NCI-H146 (cell line): ENCODE measurements around the gene SETDB2.

Experiments
- DNase-seq: peaks from one replicate; lab custom pipeline; 2025; lab: John Stamatoyannopoulos, UW

Gene SETDB2

DNA sequence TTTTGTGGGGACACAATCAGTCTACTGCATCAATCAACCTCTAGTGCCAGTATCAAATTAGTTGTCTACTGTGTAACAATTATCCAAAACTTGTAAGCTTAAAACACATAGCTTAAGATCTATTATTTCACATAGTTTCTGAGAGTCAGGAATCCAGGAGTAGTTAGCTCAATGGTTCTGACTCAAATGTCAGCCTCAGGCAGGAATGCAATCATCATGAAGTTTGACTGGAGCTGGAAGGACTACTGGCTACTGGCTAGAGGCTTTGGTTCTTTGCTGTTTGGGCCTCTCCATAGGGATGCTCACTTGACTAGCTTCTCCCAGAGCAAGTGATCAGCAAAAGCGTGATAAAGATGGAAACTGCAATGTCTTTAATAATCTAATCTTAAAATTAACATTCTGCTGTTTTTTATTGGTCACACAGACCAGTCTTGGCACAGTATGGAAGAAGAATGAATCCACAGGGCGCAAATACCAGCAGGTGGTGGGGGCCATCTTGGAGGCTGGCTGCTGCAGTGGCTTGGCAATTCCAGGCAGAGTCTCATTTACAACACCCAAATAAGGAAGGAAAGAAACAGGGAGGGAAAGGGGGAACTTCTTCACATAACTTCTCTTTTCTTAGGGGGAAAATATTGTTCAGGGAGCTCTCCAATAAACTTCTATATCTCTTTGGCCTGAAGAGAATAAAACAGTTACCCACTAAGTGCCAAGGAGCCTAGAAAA lies 15.9 kb upstream of the SETDB2 start:
- no peak for DNase-seq

DNA sequence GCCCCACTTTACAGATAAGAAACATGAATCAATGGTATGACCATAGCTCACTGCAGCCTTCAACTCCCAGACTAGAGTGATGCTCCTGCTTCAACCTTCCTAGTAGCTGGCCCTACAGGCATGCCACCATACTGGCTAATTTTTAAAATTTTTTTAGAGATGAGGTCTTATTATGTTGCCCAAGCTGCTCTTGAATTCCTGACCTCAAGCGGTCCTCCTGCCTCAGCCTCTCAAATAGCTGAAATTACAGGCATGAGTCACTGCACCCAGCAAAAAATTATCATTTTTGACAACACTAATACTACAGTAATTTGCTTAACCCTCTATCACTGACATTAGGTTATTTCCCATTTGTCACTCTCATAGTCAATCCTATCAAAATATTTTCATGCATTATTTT lies 15.0 kb upstream of the SETDB2 start:
- DNase-seq = no peak

DNA sequence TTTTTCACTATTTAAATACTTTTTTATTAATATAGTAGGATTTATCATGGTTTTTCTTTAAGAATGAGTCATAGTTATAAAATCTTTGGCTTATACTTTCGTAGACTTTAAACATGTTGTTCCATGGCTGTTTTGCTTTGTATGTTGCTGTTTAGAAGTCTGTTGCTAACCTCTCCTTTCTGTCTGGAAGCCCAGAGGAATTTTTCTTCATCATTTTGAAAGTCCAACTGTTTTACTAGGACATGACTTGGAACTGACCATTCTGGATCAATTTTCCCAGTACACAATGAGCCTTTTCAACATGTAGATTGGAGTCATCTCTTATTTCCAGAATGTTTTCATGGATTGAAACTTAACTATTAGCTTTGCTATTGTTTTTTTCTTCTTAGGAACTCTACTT lies 8.1 kb upstream of the SETDB2 start:
- DNase-seq = no peak

DNA sequence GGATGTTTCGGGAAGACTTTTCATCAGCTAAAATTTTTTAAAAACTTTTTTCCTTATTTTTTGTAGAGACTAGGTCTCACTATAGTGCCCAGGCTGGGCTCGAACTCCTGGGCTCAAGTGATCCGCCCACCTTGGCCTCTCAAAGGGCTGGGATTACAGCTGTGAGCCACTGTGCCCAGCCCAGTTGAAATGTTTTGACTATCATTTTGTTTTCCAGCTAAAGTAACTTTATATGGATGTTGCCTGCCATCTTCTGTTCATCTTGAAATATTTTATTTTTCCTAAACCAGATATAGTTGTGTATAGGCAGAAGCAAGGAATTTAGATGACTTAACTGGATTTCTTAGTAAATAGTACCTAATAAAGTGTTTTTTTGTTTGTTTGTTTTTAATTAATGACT lies 7.2 kb upstream of the SETDB2 start:
- no peak for DNase-seq

DNA sequence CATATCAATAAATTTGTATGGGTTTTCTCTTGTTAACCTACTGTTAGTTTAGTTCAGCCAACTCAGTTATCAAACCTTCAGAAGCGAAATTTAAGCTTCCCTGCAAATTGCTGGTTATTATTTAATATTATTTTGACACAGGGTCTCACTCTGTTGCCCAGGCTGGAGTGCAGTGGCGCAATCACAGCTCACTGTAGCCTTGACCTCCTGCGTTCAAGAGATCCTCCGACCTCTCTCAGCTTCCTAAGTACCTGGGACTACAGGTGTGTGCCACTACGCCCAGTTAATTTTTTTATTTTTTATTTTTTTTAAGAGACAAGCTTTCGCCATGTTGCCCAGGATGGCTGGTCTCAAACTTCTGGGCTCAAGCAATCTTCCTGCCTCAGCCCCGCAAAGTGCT lies 6.4 kb upstream of the SETDB2 start:
- DNase-seq = no peak

DNA sequence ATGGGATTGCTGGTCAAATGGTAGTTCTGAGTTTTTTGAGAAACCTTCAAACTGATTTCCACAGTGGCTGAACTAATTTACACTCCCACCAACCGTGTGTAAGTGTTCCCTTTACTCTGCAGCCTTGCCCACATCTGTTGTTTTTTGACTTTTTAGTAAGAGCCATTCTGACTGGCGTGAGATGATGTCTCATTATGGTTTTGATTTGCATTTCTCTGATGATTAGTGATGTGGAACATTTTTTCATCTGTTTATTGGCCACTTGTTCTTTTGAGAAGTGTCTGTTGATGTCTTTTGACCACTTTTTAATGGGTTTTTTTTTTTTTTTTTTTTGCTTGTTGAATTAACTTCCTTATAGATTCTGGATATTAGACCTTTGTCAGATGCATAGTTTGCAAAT lies 4.5 kb upstream of the SETDB2 start:
- DNase-seq = no peak

DNA sequence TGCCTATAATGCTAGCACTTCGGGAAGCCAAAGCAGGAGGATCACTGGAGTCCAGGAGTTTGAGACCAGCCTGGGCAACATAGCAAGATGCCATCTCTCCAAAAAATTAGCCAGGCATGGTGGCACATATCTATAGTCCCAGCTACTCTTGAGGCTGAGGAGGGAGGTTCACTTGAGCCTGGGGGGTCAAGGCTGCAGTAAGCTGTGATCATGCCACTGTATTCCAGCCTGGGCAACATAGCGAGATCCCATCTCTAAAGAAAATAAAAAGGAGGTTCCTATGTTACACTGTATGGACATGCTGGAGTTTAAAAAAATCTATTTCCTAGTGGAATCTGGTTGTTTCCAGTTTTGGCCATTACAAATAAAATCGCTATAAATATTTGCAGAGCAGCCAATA lies 2.8 kb upstream of the SETDB2 start:
- no peak for DNase-seq

DNA sequence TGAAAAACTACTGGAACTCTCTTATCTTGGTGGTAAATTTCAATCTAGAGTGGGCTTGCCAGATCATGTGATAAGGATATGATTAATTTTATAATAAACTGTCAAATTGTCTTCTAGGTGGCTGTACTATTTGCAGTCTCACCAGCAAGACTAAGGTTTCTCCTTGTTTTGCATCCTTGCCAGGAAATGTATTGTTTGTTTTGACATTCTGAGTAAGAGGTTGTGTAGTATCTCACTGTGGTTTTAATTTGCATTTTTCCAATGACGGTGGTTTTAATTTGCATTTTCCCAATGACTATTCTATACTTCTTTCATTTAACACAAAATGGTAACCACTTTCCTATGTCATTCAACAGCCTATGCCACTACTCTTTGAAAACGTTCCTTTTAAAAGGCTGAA lies 2.2 kb upstream of the SETDB2 start:
- no peak for DNase-seq

DNA sequence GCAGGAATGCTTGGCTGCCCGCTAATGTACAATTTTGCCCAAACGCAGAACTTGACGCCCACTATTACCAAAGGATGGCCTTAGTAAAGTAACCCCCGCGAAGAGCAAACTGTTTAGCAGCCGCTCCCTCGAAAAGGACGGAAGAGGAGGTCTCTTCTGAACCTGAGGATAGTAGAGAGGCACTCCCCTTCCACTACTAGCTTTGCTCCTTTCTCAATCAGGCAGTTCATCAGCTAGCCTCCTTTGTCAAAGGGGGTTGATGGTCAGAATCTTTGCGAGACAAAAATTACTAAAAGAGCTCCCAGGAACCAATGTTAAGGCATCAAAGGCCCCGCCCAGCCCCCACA lies 744 bp upstream of the SETDB2 start:
- DNase-seq = peak; percentile 66

DNA sequence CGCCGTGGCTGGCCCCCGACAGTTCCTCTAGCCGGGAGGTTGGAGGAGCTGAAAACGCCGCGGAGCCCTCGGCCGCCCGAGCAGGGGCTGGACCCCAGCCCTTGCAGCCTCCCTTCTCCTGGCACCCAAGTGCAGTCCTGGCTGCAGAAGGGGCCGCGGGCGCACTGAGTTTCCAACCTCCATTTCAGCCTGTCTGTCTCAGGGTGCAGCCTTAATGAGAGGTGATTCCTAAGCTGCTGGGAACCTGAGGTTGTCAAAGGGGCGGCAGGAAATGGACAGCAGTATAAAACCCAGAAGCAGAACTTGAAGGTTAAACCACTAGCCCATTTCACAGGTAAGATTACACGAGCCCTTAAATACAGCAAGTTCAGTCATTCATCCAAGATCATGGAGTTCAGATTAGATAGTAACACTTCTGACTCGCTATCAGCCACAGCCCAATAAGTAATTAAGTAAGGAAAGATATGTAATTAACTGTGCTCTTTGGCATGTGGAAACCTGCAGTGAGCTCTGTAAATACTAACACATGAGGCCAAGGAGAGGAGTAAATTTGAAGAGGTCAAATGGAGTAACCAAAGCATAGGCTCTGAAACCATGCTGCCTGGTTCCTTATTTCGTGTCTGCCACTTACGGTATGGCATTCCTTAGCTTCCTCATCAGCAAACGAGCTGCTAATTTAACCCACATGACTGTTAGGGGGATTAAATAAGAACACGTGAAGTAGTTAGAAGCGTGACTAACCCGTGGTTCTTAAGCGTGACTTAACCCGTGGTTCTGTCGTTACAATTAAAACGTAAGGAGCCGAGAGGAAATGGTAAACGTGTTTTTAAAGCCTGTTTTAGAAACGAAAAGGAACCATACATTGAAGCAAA lies 686 bp downstream of the SETDB2 start:
- DNase-seq = peak; percentile 47

DNA sequence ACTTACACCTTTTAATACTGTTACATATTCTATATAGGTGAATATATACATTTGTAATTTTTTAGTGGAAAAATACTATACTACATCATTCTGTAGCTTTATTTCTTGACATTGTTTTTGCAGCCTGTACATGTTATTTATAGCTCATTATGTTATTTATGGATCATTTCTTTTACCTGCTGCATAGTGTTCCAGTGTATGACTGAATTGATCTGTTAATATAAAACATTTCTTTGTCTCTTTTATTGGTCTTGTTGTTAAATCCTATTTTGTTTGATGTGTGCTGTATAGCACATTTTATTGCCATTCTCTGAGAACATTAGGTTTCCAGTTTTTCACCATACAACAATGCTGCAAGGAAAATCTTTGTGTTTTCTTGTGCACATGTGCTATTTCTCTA lies 2.4 kb downstream of the SETDB2 start:
- DNase-seq = no peak

DNA sequence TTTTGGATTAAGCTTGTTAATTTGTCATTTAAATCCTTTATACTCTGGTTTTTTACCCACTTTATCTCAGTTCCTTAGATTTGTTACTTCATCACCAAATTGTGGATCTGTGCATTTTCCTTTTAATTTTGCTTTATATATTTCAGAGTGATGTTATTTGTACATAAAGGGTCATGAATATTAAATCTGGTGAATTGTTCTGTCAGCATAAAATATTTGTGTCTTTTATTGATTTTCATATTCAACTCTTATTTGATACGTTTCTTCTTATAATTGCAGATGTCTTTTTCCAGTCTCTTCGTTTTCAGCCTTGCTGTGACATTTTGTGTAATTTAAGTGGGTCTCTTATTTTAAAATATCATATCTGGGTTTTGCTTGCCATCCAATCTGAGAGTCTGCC lies 4.7 kb downstream of the SETDB2 start:
- DNase-seq = no peak

DNA sequence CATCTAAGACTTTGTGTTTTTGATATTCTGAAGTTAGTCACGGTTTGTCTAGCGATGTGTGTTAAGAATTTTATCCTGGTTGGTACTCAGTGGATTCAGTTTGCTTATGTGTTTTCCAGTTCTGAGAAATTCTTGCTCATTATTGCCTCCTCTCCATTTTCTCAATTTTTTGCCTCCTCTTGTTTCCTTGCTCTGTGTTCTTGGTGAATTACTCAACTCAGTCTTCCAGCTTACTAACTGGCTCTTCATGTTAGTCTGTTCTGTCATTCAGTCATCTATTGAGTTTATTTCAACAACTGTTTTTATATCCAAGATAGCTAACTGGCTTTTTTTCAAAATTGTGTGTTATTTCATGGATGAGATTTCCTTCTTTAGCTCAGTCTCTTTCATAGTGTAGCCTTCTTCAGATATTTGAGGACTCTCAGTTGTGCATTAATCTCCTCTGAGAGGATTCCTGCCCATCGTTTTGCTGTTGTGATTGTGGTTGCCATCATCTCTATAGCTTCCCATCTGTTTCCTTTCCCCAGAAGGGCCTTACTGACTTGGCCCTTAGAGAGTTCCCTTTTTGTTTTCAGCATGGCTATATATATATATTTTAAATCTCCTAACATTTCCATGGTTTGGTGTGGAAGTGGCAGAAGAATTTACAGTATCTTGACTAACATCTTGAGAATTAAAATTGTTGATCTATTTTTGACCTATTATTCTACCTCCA lies 6.2 kb downstream of the SETDB2 start:
- no peak for DNase-seq

DNA sequence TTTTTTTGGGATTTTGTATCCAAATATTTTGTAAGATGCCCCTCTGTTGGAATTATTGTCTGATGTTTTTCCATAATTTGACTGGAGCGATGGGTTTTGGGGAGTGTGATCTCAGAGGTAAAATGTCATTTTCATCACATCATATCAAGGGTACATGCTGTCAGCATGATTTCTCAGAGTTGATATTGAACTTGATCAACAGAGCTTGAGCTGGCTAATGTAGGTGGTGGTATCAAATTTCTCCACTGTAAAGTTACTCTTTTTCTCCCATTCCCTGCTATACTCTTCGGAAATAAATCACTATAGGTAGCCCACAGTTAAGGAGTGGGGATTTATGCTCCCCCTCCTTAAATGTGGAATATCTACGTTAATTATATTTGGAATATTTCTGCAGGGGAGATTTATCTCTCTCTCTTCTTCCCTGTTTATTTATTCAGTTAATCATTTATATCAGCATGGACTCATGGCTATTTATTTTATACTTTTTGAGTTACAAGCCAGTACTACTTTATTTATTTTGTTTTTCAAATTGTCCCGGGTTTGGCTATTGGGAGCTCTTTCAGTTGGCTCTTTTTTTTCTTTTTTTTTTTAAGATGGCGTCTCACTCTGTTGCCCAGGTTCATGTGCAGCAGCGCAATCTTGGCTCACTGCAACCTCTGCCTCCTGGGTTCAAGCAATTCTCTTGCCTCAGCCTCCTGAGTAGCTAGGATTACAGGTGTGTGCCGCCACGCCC lies 8.8 kb downstream of the SETDB2 start:
- no peak for DNase-seq

DNA sequence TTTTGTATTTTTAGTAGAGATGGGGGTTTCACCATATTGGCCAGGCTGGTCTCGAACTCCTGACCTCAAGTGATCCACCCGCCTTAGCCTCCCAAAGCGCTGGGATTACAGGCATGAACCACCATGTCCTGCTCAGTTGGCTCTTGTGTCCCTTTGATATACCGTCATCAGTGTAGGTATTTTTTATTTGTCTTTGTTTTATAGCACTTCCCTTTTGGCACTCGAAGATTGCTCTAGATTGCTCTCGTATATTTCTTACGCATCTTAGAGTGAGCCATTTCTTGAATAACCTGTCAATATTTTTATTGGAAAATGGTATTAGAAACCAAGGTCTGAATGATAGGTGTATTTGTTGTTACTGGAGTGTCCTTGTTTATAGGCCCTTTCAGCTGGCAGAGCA lies 9.4 kb downstream of the SETDB2 start:
- DNase-seq = no peak

DNA sequence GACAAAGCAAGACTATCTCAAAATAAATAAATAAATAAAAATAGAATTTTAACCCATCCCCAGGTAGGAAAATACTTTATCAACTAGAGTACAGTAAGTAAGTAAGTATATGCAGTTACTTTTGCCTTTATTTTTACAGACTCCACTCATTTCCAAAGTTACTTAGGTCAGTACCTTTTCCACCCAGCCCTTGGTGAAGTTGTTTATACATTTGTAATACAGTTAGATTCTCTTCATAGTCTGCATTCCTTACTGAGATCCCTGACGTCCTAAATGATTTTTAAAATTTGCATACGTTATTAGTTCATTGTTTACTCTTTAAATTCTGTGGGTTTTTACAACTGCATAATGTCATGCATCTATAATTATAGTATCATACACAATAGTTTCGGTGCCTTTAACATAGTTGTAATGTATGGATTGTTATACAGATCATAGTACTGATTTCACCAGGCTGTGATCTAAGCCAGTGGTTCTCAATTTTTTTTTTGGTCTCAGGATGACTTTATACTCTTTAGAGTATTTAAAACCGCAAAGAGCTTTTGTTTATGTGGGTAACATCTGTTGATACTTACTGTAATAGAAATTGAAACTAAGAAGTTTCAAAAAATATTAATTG lies 10.4 kb downstream of the SETDB2 start:
- DNase-seq = no peak

DNA sequence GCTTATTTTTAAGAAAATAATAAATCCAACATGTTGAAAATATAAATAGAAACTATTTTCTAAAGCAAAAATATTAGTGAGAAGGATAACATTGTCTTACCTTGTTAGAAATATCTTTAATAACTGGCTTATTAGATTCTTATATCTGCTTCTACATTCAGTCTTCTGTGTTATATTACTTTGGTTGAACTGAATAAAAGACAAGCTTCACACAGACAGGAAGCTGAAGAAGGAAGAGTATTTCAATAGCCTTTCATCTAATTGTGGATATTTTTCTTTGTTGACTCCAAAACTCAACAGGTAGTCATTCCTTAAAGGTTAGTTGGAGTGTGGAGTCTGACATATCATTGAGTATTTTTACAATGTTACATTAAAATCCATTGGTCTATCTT lies 10.9 kb downstream of the SETDB2 start:
- DNase-seq = no peak

DNA sequence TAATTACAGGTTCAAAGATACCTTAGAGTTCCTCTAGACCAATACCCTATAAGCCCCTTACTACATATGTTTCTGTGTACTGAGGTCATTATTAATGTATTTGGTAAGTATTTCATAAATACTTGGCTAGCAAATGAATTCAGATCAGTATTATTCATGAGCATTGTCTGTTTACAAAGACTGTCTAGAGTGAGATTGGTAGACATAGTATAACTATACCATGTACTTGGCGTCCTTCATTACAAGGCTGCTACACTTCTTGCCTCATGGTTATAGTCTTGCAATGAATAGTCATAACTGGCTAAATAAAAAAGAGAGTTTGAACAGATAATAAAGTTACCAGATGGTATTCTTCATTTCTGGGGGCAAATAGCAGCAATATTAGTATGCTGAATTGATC lies 12.1 kb downstream of the SETDB2 start:
- DNase-seq = no peak

DNA sequence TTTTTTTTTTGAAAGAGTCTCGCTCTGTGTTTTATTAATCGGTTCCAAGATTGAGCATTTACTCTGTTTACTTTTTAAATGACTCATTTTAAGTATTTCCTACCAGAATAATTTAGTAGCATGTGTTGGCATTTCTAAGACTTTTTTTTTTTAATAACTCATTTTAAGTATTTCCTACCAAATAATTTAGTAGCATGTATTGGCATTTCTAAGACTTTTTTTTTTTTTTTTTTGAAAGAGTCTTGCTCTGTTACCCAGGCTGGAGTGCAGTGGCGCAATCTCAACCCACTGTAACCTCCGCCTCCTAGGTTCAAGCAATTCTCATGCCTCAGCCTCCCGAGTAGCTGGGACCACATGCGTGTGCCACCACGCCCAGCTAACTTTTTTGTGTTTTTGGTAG lies 13.1 kb downstream of the SETDB2 start:
- no peak for DNase-seq

DNA sequence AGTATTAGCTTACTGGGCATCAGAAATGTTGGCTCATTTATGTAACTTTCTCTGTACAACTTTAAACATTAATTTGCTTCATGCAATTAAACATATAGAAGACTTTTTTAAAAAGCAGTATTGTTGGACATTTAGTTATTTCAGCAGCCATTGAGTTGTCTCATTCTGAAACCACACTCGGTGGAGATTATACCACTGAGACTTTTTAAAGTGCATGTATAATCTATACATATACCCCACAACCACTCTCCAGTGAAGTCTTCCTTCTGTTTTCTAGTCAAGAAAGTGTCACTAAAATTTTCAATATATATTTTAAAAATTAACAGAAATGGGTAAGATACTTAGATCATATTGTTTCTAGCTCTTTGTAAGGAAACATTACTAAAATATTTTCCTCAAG lies 15.5 kb downstream of the SETDB2 start:
- no peak for DNase-seq

DNA sequence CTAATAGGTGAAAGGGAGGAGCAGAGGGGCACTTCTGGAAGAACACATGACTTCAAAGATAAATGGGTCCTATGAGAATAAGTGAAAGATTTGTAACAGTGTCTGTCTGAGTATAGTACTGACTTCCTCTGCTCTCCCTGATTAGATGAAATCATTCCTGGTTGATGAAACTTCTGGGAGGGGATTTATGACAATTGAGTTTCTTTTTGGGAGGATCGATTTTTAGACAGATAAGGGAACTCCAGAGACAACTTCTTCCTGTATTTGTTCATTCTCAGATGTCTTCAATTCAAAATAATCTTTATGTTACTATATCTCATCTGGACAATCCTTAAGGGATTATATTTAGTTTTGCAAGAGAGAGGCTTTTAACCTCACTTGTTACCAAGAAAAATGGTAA lies 20.0 kb downstream of the SETDB2 start:
- DNase-seq = no peak
